K562 (cell line): Measurements from ENCODE around the gene TIMP1. TPM values are rescaled to one million over a fixed set of nuclear protein-coding genes. Genes with fewer than 3 reads are reported as not detected.

Experiments
- ARID3B ChIP-seq: fragments of 250-450 bp; sonication (Bioruptor Pico); IDR thresholded peaks from 2 replicates; pipeline ENCODE4 v1.4.0; 2020; ENCODE audit warnings: borderline replicate concordance
- ASH1L ChIP-seq: fragments of 450-650 bp; IDR thresholded peaks from 2 replicates; pipeline ENCODE4 v1.6.1; 2018; ENCODE audit warnings: borderline replicate concordance, mild to moderate bottlenecking, low read depth; ENCODE audit not compliant: partially characterized antibody
- BRF2 ChIP-seq: IDR thresholded peaks from 3 replicates; pipeline ENCODE4 v1.6.1; 2011; ENCODE audit warnings: borderline replicate concordance, mild to moderate bottlenecking; ENCODE audit not compliant: insufficient read length, insufficient read depth
- CBFA2T3 ChIP-seq: fragments of 450-650 bp; IDR thresholded peaks from 2 replicates; pipeline ENCODE4 v1.6.1; 2017
- EP400 ChIP-seq: fragments of 450-650 bp; IDR thresholded peaks from 2 replicates; pipeline ENCODE4 v1.6.1; 2017; ENCODE audit warnings: antibody characterized with exemption, mild to moderate bottlenecking, moderate library complexity
- FOXK2 ChIP-seq, 2 experiments: fragments of 450-650 bp; IDR thresholded peaks in 1 of 2; conservative IDR thresholded peaks in 1 of 2; 2 replicates each; pipeline ENCODE4 v1.6.1; 2016; ENCODE audit warnings: low read depth in 2 of 2, mild to moderate bottlenecking in 1 of 2
- MLLT1 ChIP-seq, 2 experiments: fragments of 450-650 bp; IDR thresholded peaks; 2 replicates each; pipeline ENCODE4 v1.6.1; 2016
- NEUROD1 ChIP-seq: fragments of 150-350 bp; IDR thresholded peaks from 2 replicates; pipeline ENCODE4 v1.6.1; 2014; ENCODE audit warnings: borderline replicate concordance, low read length, low read depth; ENCODE audit not compliant: partially characterized antibody
- PBX2 ChIP-seq, 2 experiments: IDR thresholded peaks in 1 of 2; conservative IDR thresholded peaks in 1 of 2; 2 replicates each; pipeline ENCODE4 v1.6.1; 2016; ENCODE audit warnings: low read depth in 2 of 2, mild to moderate bottlenecking in 1 of 2, missing compliant biosample characterization in 1 of 2, missing genetic modification characterization in 1 of 2, moderate library complexity in 1 of 2
- PHB ChIP-seq: fragments of 250-450 bp; sonication (Bioruptor Pico); IDR thresholded peaks from 2 replicates; pipeline ENCODE4 v1.5.0; 2021
- PKNOX1 ChIP-seq: fragments of 450-650 bp; IDR thresholded peaks from 2 replicates; pipeline ENCODE4 v1.6.1; 2016
- PML ChIP-seq: IDR thresholded peaks from 2 replicates; pipeline ENCODE4 v1.6.1; 2012; ENCODE audit warnings: low read length, inconsistent platforms
- POLR2AphosphoS5 ChIP-seq: IDR thresholded peaks from 2 replicates; pipeline ENCODE4 v1.6.1; 2011; ENCODE audit warnings: mild to moderate bottlenecking, low read depth, low read length, moderate library complexity; ENCODE audit not compliant: control insufficient read depth, insufficient read depth
- RBM25 ChIP-seq: fragments of 200-400 bp; formaldehyde crosslinking; IDR thresholded peaks from 2 replicates; pipeline ENCODE4 v1.6.1; 2018; ENCODE audit warnings: low read length, low read depth, moderate library complexity; ENCODE audit not compliant: severe bottlenecking
- SP2 ChIP-seq: IDR thresholded peaks from 2 replicates; pipeline ENCODE4 v1.6.1; 2011; ENCODE audit warnings: mild to moderate bottlenecking, low read depth, low read length, moderate library complexity; ENCODE audit not compliant: poor library complexity, severe bottlenecking; ENCODE audit errors: extremely low read depth
- TAF1 ChIP-seq: IDR thresholded peaks from 2 replicates; pipeline ENCODE4 v1.6.1; 2011; ENCODE audit warnings: mild to moderate bottlenecking, low read length, moderate library complexity; ENCODE audit not compliant: insufficient read depth, control insufficient read depth, severe bottlenecking; ENCODE audit errors: extremely low read depth
- TBP ChIP-seq: optimal IDR thresholded peaks from 2 replicates; pipeline ENCODE3; 2011; ENCODE audit warnings: low read depth, low read length, improper control_type of control experiment
- TGIF2 ChIP-seq: sonication (generic); formaldehyde crosslinking; IDR thresholded peaks from 2 replicates; pipeline ENCODE4 v1.8.1; 2022; ENCODE audit warnings: mild to moderate bottlenecking, missing genetic modification reagents, moderate library complexity
- polyA plus RNA-seq, 8 experiments: library from polyadenylated mRNA; depleted of rRNA in 4 of 8; stranded (reverse) in 5 of 8; unstranded in 3 of 8; fragments of >200 nt; fragmentation: Nextera tagmentation in 2 of 8; fragmentation: Illumina TruSeq in 1 of 8; extraction: Ambion mirVana in 2 of 8; extraction: Trizol in 1 of 8; gene quantifications; 2 replicates each; pipeline versions ENCODE4 v1.2.1 to v1.2.3, GENCODE V29; 2011 to 2014; ENCODE audit warnings: inconsistent platforms in 1 of 8, missing spikeins in 1 of 8
- total RNA-seq, 7 experiments: library from RNA; depleted of rRNA in 6 of 7; stranded (reverse); fragments of >200 nt in 6 of 7; fragmentation: Illumina TruSeq in 2 of 7; extraction: Trizol in 2 of 7; gene quantifications; 2 replicates each; pipeline versions ENCODE4 v1.2.1 to v1.2.3, GENCODE V29; 2011 to 2021; ENCODE audit warnings: low replicate concordance in 1 of 7

The TIMP1 gene
- total and polyA plus RNA-seq, 9 of the 15 experiments (the other 6 are each of a cell fraction or from before 2014, with no cell fraction given) = 115 to 699 (median 273) TPM

GRCh38 chrX:47556045-47556623 is 26.1 kb upstream of the TIMP1 start (continued):
- TF ChIP-seq PBX2 (CRISPR knock-in tag; IDR thresholded peaks at IDR 0.05; ENCODE audit: low read depth) = peak; percentile 46
- TF ChIP-seq PBX2 (tag; conservative IDR thresholded peaks at IDR 0.05; ENCODE audit: low read depth) = peak; percentile 84
- TF ChIP-seq TGIF2 (CRISPR knock-in tag) = no peak
- peak; percentile 88 for TF ChIP-seq RBM25
- no peak for TF ChIP-seq CBFA2T3
- TF ChIP-seq ASH1L = peak; percentile 91
- TF ChIP-seq POLR2AphosphoS5 = 0 out of 2 replicates have a peak, but pooled peaks have one; percentile 44
- TF ChIP-seq FOXK2 (conservative IDR thresholded peaks at IDR 0.05 in 1 of 2, IDR thresholded peaks at IDR 0.05 in 1 of 2; ENCODE audit: low read depth in 2 of 2) = peak in 1 of 2 experiments; percentile 19; a peak in 1 of 4 replicates
- no peak for TF ChIP-seq TAF1
- TF ChIP-seq EP400 = peak; percentile 42; the same call in 1 of the 2 replicates
- TF ChIP-seq TBP = peak; percentile 45
- no peak for TF ChIP-seq ARID3B (CRISPR knock-in tag)
- TF ChIP-seq PML = no peak
- TF ChIP-seq NEUROD1 = peak; percentile 85
- no peak for TF ChIP-seq BRF2
- TF ChIP-seq MLLT1 (IDR thresholded peaks at IDR 0.05) = peak in 1 of 2 experiments; percentile 35; a peak in 1 of 4 replicates
- TF ChIP-seq PHB (CRISPR knock-in tag) = 0 out of 2 replicates have a peak, but pooled peaks have one; percentile 50
- peak; percentile 68 for TF ChIP-seq SP2
- TF ChIP-seq PKNOX1 = peak; percentile 97
